Putamen (tissue), 1 donor: ENCODE data around the gene MAN2B2.

Experiments
- DNase-seq: peaks from one replicate; pipeline ENCODE4 v3.0.0-alpha.2; 2016; ENCODE audit warnings: low spot score

The MAN2B2 gene

GRCh38 chr4:6546681-6547447, 28.1 kb upstream of the MAN2B2 start:
- DNase-seq: peak; percentile 70

- no peak for DNase-seq
Observed at GRCh38 chr4:6548201-6548881, 26.6 kb upstream of the MAN2B2 start.

GRCh38 chr4:6548882-6549230, 26.1 kb upstream of the MAN2B2 start:
- no peak for DNase-seq

- DNase-seq: no peak
Observed at GRCh38 chr4:6549445-6549844, 25.5 kb upstream of the MAN2B2 start.

GRCh38 chr4:6549890-6550620, 24.9 kb upstream of the MAN2B2 start:
- peak; percentile 82 for DNase-seq

GRCh38 chr4:6550821-6551220, 24.2 kb upstream of the MAN2B2 start:
- DNase-seq: no peak

GRCh38 chr4:6551660-6552059, 23.3 kb upstream of the MAN2B2 start:
- no peak for DNase-seq

- peak; percentile 80 for DNase-seq
Observed at GRCh38 chr4:6555519-6555918, 19.5 kb upstream of the MAN2B2 start.

- DNase-seq: no peak
Observed at GRCh38 chr4:6556263-6556662, 18.7 kb upstream of the MAN2B2 start.

- no peak for DNase-seq
Observed at GRCh38 chr4:6557185-6557584, 17.8 kb upstream of the MAN2B2 start.

GRCh38 chr4:6557856-6558255, 17.1 kb upstream of the MAN2B2 start:
- no peak for DNase-seq

- no peak for DNase-seq
Observed at GRCh38 chr4:6560416-6561172, 14.4 kb upstream of the MAN2B2 start.

GRCh38 chr4:6561173-6561516, 13.8 kb upstream of the MAN2B2 start:
- DNase-seq: no peak

GRCh38 chr4:6561706-6562371, 13.2 kb upstream of the MAN2B2 start:
- DNase-seq: no peak

GRCh38 chr4:6562931-6563901, 11.8 kb upstream of the MAN2B2 start:
- DNase-seq: no peak

GRCh38 chr4:6563935-6564645, 10.9 kb upstream of the MAN2B2 start:
- no peak for DNase-seq

- no peak for DNase-seq
Observed at GRCh38 chr4:6565691-6566390, 9.1 kb upstream of the MAN2B2 start.

- DNase-seq: no peak
Observed at GRCh38 chr4:6566391-6567190, 8.4 kb upstream of the MAN2B2 start.

GRCh38 chr4:6567218-6567617, 7.8 kb upstream of the MAN2B2 start:
- DNase-seq: no peak
